HG02623 (cell line): ENCODE results near the gene FECH.
A peak's percentile ranks its signal among the peaks of the same experiment; 100 is the strongest.

Source experiments
- ATAC-seq: cut with Tn5 transposase; IDR thresholded peaks from one replicate; pipeline ENCODE4 v1.9.1; 2021; ENCODE audit warnings: moderate library complexity; ENCODE audit not compliant: unreplicated experiment

Gene FECH

DNA sequence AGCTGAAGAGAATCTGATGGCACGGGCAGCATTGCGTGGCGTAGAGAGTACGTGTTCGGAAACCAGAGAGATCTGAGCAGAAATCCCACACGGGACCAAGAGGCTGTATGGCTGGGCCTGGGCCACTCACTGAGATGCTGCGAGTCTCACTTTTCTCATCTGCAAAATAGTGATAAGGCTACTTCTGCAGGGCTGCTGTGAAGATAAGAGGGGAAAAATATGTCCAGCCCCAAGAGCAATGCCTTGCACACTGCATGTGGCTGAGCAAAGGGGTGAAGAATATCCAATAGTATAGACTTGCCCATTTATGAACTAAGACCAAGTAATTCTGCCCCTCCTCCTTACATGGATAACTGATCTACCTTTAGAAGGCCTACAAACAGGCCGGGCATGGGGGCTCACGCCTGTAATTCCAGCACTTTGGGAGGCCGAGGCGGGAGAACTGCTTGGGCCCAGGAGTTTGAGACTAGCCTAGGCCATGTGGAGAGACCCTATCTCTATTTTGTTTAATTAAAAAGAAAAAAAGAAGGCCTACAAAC lies 3.1 kb downstream of the FECH start:
- ATAC-seq, result no peak

DNA sequence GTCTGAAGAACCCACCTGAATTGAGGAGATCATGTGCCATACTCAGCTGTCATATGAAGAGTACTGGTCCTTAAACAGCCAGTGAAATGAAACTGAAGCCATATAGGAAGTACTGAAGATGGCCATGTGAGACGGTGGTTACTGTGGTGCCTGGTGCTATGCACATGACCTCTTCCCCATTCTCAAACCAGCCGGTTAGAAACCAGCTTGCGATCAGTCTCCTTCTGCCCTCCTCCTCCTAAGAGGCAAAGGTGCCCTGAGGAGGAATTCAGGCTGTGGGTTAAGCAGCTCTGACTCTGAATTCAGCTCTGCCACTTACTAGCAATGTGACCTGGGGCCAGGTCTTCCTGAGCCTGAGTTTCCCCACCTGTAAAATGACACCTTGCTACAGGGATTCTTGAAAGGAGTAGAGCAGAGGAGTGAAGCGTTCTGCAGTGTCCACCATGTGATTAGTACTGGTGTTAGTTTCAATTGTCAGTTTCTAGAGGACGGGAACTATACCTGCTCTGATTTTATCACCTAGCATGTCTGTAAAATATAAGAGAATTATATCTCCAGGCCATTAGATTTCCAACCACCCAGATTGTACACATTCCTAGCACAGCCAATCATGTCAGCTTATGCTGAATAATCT lies 5.1 kb downstream of the FECH start:
- peak; percentile 89 for ATAC-seq

DNA sequence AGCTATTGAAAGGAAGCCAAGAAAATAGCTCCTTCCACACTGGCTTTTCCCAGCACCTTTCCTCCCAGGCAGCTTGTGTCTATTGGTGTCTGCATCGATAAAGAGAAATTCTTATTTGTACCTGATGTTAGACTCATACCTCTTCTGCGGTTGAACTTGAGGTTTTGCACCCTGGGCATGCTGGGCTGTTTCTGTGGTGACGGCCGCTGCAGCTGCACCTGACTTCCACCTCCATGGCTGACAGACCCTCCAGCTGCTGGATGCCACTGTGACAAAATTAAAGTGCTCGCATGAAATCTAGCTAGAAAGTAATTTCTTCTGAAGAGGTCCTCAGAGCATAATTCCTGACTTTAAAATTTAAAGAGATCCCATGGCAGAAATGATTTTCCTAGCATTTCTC lies 6.6 kb downstream of the FECH start:
- no peak for ATAC-seq

DNA sequence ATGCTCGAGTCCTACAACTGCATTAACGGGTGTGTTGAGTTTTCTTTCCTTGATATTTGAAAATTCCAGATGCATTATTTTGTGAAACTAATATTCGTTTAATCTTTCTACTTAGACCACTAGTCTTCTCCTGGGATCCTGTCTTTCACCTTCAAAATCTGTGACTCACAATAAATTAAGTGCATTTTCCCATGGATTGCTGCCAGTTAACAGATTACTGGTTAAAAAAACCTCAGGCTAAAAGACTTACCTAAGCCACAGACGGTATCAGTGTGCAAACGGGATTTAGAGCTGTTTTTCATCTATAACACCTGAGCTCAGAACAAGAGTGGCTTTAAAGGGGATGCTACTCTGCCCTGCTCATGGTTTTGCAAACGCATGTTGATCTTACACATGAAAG lies 10.2 kb downstream of the FECH start:
- no peak for ATAC-seq

DNA sequence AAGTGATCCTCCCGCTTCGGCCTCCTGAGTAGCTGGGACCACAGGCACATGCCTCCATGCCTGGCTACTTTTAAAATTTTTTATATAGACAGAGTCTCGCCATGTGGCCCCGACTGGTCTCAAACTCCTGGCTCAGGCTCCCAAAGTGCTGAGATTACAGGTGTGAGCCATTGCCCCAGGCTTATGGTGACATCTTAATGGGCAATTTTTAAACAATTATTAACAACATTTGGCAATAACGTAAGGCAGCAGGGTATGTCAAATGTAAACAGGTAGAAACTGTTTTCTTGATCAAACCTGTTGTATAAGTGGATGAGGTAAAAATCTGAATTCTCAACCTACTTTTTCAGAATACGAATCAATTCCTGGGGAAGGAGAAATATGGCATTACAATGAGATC lies 11.0 kb downstream of the FECH start:
- no peak for ATAC-seq

DNA sequence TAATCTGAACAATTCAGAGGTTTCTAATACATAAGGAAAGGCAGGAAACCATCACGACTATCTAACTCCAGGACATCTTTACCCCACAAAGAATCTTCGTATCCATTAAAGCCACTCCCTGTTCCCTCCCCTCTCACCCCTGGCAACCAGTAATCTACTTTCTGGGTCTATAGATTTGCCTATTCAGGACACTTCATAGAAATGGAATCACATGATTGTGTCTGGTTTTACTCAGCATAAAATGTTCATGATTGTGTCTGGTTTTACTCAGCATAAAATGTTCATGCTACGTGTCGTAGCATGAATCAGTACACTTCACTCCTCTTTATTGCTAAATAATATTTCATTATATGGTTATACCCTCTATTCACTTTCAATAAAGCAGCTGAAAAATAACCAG lies 11.6 kb downstream of the FECH start:
- no peak for ATAC-seq

DNA sequence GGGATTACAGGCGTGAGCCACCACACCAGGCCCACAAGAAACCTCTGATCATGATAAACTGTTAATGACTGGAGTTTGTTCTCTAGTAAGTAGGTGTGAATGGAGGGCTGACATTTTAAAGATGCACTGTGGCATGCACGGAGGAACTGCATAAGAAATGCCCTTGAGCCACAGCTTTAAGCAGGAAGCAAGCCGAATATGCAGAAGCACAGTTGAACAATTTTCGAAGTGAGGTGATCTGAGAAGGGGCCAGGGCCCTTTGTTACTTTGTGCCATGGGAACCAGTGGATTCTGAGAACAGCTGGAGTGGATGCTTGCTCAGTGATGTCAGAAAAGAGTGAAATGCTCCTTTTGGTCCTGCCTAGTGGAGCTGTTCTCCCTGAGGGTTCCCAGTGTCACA lies 16.3 kb downstream of the FECH start:
- no peak for ATAC-seq

DNA sequence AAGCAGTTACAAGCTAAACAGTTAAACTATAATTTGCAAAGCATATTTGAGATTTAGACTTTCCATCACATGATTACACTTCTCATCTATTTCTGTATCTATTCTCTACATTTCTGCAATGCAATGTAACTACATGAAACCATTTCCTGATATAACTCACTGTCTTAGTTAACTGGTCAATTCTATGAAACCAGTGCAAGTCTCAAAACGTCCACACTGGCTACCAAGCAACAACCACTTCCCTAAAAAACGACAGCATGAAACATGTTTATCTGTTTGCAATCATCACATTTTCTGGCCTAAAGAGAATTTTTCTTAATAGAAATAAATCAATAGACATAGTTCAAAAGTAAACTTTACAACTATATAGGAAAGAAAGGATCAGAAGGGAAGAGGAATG lies 17.4 kb downstream of the FECH start:
- ATAC-seq, result no peak

DNA sequence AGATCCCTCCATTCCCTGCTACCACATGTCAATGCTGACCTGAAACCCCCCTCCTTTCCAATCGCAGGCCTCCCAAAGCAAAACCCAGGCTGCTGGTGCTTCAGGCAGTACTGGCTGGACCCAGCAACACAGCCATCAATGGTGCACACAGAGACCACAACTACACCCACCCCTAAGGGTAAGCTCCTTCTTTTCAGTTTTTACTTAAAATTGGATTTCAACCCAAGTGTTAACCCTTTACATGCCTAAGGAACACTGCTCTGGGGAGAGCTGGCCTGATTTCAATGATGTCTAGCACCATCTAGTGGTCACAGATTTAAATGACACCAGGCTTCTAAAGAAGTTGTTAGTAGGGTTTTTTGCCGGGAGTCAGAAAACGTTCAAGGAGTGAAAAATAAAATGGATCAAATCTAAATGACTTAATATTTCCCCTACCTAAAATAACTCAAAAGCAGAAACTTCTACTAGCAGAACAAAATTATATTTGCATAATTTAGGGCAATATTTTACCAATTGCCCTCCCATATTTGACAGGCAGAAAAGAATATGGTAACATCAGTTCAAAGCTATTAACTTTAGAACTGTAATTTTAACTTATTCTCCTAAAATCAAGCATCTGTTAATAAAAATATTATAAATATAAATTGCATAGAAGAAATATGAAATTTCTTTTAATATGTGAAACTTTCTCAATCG lies 24.6 kb downstream of the FECH start:
- no peak for ATAC-seq

DNA sequence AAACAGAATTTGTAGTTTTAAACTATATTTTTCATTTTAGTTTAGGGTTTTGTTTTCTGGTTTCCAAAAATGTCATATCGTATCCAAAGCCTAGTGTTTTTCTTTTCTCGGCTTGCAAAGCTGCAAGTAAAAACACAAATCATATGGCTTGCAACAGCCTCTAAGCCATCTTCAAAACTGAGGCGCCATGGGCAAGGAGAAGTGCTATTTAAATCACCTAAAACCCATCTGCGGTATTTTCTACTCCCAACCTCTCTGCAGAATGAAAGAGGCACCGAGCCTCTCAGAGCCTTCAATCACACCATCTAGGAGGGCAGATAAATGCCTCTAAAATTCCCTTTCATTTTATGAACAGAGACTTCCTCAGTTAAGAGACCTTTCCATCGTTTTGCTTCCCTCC lies 25.2 kb downstream of the FECH start:
- no peak for ATAC-seq

DNA sequence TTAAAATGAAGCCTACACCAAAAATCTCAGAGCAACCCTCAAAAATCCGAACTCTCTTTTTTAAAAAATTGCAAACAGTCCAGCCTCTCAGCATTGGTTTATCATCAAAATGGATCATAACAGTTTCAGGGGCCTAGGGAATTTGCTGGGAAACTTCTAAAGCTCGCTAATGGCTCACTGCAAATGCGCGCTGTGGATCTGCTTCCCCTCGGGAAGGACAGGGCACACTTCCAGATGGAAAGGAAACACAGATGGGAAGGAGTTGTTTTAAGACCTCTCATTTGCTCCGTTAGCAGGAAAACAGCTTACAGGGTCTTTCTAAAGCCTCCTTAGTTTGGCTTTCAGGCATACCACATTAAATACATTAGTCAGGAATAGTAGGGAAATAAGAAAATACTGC lies 27.2 kb downstream of the FECH start:
- ATAC-seq, result no peak

DNA sequence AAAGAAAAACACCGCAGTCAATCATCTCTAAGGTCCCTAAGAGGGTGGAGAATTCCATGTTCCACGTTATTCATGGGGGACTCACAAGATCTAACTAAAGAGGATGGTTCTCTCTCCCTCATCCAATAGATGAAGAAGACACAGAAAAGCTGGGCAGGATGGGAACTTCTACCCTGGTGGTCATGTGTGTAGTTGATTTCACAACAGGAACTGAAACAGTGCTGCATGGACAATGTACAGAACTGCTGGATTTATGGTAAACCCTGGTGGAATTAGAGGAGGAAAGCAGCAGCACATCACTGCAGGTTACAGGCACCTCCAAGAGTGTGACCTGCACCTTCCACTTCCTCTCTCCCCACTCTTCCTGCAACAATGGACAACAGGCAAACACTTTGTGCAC lies 31.4 kb downstream of the FECH start:
- no peak for ATAC-seq

DNA sequence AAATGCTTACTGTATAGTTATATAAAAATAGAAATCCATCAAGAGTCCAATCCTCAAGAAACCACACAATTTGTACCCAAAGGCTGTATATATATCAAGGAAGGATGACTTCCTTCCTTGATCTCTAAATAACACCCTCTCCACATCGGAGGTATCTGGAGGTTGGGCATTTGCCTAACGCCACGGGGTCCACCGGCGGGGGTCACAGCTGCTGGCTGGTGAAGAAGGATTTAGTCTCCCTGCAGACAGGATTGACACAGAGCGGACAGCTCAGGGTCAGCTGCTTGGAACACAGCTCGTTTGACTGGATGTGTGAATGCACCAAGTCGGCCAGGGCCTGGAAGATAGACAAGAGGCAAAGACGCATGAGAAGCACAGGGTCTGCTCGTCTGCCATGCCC lies 36.0 kb downstream of the FECH start:
- ATAC-seq, result no peak

DNA sequence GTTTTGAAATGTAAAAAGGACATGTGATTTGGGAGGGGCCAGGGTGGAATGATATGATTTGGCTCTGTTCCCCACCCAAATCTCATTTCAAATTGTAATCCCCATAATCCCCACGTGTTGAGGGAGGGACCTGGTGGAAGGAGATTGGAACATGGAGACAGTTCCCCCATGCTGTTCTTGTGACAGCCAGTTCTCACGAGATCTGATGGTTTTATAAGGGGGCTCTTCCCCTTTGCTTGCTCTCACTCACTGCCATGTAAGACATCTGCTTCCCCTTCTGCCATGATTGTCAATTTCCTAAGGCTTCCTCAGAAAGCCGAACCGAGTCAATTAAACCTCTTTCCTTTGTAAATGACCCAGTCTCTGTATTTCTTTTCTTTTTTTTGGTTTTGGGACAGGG lies 39.2 kb downstream of the FECH start:
- no peak for ATAC-seq

DNA sequence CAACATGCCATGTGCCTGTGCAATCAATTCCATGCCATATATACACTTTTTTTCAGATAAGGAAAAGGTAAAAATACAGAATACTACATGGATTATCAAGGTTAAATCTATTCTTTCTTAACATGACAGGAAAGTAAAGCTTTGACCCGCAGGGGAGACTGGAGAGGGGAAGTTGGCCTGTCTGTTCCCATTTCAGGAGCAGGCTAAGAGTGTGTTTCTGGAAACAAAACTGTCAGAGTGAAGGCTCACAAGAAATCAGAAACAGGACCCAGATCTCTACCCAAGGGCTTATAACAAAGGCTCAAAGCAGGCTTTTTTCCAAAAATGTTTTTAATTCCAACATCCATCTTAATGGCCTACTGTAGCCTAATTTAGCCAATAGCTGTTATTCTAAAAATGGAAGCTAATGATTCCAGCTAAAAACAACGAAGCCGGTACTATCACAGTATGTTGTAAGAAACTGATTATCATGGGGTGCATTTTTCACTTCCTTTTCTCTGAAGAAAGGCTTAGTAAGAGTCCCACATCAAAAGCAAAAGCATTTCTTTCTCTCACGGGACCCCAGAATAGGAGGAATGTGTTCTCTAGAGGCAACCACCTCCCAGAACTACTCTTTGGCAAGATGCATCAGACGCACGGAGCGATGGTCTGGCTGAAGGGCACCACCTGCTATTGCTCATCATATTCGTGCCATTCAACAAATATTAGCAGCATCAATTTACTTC lies 41.4 kb downstream of the FECH start:
- ATAC-seq, result peak; percentile 85

DNA sequence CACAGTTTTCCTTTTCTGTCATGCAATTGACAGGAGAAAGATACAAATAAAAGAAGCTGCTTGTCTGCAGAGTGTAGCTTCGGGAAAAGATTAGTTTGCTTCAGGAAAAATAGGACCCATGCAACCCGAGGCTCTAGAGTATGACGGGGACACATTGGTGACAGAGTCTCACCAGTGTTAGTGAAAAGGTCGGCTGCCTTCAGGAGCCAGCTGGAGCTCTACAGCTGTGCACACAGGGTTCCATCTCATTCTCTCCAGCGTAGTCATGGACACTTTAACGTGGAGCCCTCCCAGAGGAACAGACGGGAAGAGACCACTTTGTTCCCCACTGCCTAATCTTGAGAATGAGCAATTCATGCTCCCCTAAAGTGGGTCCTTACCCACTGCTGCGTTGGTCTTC lies 42.9 kb downstream of the FECH start:
- ATAC-seq, result no peak

DNA sequence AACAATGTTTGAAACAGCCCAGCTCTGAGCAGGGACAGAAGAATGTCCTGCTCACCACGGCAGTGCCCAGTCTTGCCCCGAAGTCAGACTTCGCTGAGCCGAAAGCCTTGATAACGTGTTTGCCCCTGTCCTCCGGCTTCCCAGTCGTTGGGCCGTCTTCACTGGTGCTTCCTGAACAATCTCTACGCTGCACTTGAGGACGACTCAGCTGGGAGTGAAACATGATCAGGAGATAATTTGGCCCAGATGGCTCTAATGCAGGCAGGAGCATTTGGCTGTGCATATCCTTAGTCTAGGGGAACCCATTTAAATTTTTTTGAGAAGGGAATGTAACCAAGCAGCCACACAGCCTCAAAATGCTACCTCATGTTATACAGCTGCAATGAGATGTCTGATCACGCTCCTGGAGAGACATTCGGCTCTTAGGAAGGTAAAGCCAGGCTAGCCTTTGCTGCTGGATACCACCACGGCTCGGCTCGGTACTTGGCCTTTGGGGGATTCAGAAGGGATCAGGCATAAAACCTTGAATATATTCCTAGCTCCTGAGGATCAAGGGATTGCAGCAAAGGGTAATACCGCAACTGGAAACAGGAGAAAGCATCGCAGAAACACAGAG lies 43.6 kb downstream of the FECH start:
- ATAC-seq, result no peak

DNA sequence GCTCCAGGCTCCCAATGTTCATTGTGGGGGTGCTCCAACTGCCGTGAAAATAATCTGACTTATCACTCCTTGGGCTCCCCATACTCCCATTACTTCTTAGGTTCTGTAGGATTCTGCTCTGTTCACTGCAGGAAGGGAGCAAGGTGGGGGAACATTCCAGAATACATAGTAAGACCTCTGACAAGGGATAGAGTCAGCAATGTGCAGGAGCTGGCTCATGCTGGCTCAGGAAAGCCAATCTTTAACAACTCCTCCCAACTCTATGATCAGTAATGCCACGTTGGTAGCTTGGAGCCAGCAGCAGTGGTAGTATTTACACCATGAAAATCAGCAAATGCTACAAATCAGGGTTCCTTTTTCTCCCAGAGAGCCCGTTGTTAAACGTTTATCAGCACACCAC lies 44.4 kb downstream of the FECH start:
- ATAC-seq, result no peak

DNA sequence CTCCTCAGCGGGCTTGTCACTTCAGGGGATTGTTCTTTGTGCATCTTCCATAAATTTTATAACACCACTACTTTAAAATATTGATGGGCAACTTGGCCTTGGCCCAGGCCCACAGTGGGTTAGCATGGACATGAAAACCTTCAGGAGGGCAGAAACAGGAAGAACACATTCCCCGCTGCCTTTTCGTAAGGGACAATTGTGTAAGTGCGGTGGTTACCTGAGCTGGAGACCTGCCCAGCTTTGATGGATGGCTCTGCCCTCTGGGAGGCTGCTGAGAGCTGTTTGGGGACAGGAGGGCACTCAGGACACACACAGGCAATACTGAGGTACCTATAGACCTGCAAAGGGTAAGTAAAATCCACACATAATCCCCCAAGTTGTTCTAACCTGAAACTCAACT lies 46.8 kb downstream of the FECH start:
- no peak for ATAC-seq

DNA sequence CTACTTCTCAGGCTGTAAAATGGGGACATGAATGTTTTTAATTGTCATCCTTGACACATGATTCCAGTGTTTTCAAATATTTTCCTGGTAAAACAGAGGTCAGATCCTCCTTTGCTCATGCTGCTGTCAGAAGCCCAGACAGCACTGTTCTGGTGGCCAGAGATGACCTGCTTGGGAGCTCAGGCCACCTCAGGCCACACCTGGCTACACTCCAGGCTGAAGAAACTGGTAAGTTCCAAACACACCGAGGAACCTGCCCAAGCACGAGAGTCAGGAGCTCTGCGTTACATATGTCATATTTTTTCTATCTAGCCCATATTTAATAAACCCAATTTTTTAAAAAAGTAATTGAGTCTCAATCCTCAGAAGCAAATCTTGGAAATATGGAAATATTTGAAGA lies 47.9 kb downstream of the FECH start:
- no peak for ATAC-seq

DNA sequence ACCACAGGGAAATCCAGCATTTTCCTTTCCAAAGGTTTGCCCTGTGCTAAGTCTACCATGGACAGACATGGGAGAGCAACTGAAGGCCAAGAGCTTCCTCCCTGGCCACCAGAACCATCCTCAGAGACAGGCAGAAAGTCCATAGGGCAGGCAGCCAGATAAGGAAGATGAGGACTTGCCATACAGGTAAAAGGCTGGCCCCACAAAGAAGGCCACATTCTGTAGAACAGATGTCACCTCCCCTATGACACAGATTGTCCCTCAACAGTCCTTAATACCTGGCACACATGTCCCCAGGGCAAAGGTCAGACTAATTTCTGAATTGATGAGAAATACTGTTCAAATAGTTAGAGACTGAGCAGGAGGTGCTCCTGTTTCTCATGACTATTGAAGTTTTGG lies 52.0 kb downstream of the FECH start:
- ATAC-seq, result no peak
